Measurements from ENCODE around the gene FMN1. TPM values are rescaled to one million over a fixed set of nuclear protein-coding genes. Genes with fewer than 3 reads are reported as not detected.

Gene FMN1
- total RNA-seq, 1 experiment from 2014 or later = 0.37 TPM

DNA sequence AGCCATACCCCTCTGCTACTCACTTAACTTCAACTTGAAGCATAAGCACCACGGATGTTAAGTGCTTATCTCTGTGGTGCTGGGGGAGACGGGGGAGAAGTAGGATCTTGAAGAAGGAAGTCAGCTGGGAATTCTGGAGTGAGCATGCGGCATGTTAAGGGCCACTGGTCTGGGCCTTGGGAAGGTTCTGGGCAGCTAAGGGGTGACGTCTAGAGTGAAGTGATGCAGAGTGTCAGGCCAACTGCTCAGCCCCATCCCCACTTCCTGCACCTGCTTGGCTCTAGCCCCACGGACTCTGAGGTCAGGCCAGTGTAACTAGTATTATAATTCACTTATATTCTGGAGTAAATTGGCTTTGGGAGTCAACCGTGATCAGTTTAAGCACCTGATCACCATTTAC lies 228.6 kb downstream of the FMN1 start:
- Histone ChIP-seq H3K4me3 (ENCODE audit: low read depth, low read length, poor library complexity, severe bottlenecking) (no peak overlapping the region), H3K9me3 (ENCODE audit: low read depth, low read length, poor library complexity, severe bottlenecking) (no peaks in the 10 kb centered on the region), H3K27me3 (replicated peaks; ENCODE audit: insufficient read depth, low read depth, low read length, poor library complexity) (peaks cover 28% of the 10 kb centered on the region), H3K4me1 (ENCODE audit: insufficient read depth, low read length, poor library complexity, severe bottlenecking) (no peaks in the 10 kb centered on the region), H3K36me3 (ENCODE audit: insufficient read depth, low read length, poor library complexity, severe bottlenecking) (no peaks in the 10 kb centered on the region), H3K27ac (ENCODE audit: low read depth, low read length, poor library complexity, severe bottlenecking) (no peak overlapping the region)
- ChIA-PET CTCF (interaction anchor here (0.6 kb wide), 1 partner anchor 147 kb away, joined by 4 read pairs; no protein-coding TSS in a partner anchor), POLR2A (ENCODE audit: low non-redundant PET) (no interaction called here)
- intact Hi-C loops (cut with micrococcal nuclease; ENCODE audit: unreplicated experiment) = no loop called here
- no TSS peak for BruUV-seq (replicated peaks)
- TF ChIP-seq, protein P1, sequence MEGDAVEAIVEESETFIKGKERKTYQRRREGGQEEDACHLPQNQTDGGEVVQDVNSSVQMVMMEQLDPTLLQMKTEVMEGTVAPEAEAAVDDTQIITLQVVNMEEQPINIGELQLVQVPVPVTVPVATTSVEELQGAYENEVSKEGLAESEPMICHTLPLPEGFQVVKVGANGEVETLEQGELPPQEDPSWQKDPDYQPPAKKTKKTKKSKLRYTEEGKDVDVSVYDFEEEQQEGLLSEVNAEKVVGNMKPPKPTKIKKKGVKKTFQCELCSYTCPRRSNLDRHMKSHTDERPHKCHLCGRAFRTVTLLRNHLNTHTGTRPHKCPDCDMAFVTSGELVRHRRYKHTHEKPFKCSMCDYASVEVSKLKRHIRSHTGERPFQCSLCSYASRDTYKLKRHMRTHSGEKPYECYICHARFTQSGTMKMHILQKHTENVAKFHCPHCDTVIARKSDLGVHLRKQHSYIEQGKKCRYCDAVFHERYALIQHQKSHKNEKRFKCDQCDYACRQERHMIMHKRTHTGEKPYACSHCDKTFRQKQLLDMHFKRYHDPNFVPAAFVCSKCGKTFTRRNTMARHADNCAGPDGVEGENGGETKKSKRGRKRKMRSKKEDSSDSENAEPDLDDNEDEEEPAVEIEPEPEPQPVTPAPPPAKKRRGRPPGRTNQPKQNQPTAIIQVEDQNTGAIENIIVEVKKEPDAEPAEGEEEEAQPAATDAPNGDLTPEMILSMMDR (conservative IDR thresholded peaks at IDR 0.05; ENCODE audit: low read depth, low read length) = no peak
- no peak for TF ChIP-seq EZH2 (IDR thresholded peaks at IDR 0.05; ENCODE audit: borderline replicate concordance, low read depth, low read length, poor library complexity, severe bottlenecking)
- DNase-seq (ENCODE audit: low spot score) = no peak

DNA sequence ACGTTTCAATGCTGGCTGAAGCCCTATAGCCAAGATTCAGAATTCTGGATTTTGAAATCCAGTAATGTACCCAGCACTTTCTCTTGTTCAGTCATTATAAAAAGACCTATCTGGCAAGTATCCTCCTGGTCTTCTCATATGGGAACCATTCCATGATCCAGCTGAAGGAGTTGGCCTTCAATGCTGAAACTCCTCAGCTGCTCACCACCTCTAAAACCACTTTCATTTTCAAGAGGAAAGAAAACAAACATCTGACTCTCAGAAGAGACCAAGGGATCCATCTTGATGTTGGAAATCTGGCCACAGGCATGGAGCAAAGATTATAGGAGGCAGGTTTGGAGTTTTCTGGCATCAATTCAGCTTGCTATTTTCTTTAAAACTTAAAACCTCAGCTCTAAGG lies 235.4 kb downstream of the FMN1 start:
- ChIA-PET CTCF (no interaction called here), POLR2A (ENCODE audit: low non-redundant PET) (no interaction called here)
- no peaks in the 10 kb centered on the region for H3K27me3 ChIP-seq (replicated peaks; ENCODE audit: insufficient read depth, low read depth, low read length, poor library complexity)
- no peak overlapping the region for H3K4me3 ChIP-seq (ENCODE audit: low read depth, low read length, poor library complexity, severe bottlenecking)
- intact Hi-C loops (cut with micrococcal nuclease; ENCODE audit: unreplicated experiment) = loop anchor here (5.0 kb wide), 1 partner anchor 297 kb away; no protein-coding TSS in a partner anchor
- no peaks in the 10 kb centered on the region for H3K36me3 ChIP-seq (ENCODE audit: insufficient read depth, low read length, poor library complexity, severe bottlenecking)
- BruUV-seq (replicated peaks) = no TSS peak
- no peak overlapping the region for H3K27ac ChIP-seq (ENCODE audit: low read depth, low read length, poor library complexity, severe bottlenecking)
- H3K4me1 ChIP-seq (ENCODE audit: insufficient read depth, low read length, poor library complexity, severe bottlenecking) = no peaks in the 10 kb centered on the region
- H3K9me3 ChIP-seq (ENCODE audit: low read depth, low read length, poor library complexity, severe bottlenecking) = no peaks in the 10 kb centered on the region
- TF ChIP-seq EZH2 (IDR thresholded peaks at IDR 0.05; ENCODE audit: borderline replicate concordance, low read depth, low read length, poor library complexity, severe bottlenecking) = no peak
- TF ChIP-seq, protein P1 (conservative IDR thresholded peaks at IDR 0.05; ENCODE audit: low read depth, low read length) = no peak
- DNase-seq (ENCODE audit: low spot score) = no peak

DNA sequence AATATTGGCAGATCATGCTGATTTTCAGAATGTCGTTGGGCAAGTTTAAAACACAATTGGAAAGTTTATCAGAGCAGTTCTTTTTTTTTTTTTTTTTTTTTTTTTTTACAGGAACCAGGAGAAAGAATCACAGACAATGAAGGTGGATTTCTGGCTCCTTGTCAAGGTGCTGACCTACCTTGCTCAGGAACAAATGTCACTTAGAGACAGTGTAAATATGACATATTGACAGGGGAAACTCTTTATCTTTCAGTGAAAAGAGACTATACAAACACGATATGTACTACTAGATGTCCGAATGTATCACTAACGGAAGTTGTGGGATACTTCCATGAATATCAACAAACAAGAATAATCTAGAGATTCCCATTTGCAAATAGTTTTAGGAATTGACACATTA lies 237.3 kb downstream of the FMN1 start:
- intact Hi-C loops (cut with micrococcal nuclease; ENCODE audit: unreplicated experiment) = loop anchor here (5.0 kb wide), 1 partner anchor 295 kb away; no protein-coding TSS in a partner anchor
- Histone ChIP-seq H3K36me3 (ENCODE audit: insufficient read depth, low read length, poor library complexity, severe bottlenecking) (no peaks in the 10 kb centered on the region), H3K27me3 (replicated peaks; ENCODE audit: insufficient read depth, low read depth, low read length, poor library complexity) (no peaks in the 10 kb centered on the region), H3K4me1 (ENCODE audit: insufficient read depth, low read length, poor library complexity, severe bottlenecking) (no peaks in the 10 kb centered on the region), H3K4me3 (ENCODE audit: low read depth, low read length, poor library complexity, severe bottlenecking) (no peak overlapping the region), H3K27ac (ENCODE audit: low read depth, low read length, poor library complexity, severe bottlenecking) (no peak overlapping the region), H3K9me3 (ENCODE audit: low read depth, low read length, poor library complexity, severe bottlenecking) (no peaks in the 10 kb centered on the region)
- POLR2A ChIA-PET (ENCODE audit: low non-redundant PET) = no interaction called here
- CTCF ChIA-PET = no interaction called here
- BruUV-seq (replicated peaks) = no TSS peak
- TF ChIP-seq, protein P1 (conservative IDR thresholded peaks at IDR 0.05; ENCODE audit: low read depth, low read length) = no peak
- TF ChIP-seq EZH2 (IDR thresholded peaks at IDR 0.05; ENCODE audit: borderline replicate concordance, low read depth, low read length, poor library complexity, severe bottlenecking) = no peak
- no peak for DNase-seq (ENCODE audit: low spot score)

Data from A673 (cell line).